ENCODE data around the gene PDZD11. TPM values are rescaled to one million over a fixed set of nuclear protein-coding genes. Genes with fewer than 3 reads are reported as not detected.
"Not testable (repeated sequence)": the region's sequence is repeated elsewhere in the genome, so short reads cannot be mapped to it uniquely, and the experiment has no call there.

PDZD11 gene
- total and polyA plus RNA-seq, 4 donors, result 25.6 to 55.9 (median 28.1) TPM

DNA sequence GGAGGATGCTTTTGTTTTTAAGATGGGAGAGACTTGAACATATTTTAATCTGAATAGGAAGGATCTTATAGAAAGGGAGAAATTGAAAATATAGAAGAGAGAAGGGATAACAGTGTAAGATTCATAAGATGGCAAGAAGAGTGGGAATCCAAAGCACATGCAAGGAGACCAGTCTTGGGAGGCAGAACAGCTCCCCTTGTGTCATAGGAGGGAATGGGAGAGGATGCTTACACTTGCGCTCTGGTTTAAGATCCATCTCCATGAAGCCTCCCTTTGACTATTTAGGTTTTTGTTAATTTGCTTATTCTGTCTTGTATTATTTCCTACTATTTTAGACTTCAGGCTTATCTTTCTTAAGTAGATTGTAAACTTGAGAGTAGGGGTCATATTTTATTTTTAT is 42.9 kb upstream of the PDZD11 start:
- Histone ChIP-seq H3K36me3 (ENCODE audit: control insufficient read depth in 4 of 4, insufficient read depth in 4 of 4, low read length in 4 of 4) (no peaks in the 10 kb centered on the region), H3K27me3 (ENCODE audit: control insufficient read depth in 3 of 3, insufficient read depth in 3 of 3, low read length in 2 of 3) (no peaks in the 10 kb centered on the region), H3K4me1 (ENCODE audit: control insufficient read depth in 5 of 5, insufficient read depth in 5 of 5, low read length in 5 of 5) (no peaks in the 10 kb centered on the region), H3K9ac (ENCODE audit: insufficient read depth in 1 of 2, low read length in 2 of 2) (no peak overlapping the region), H3K4me3 (no peak overlapping the region), H3K9me3 (ENCODE audit: control insufficient read depth in 4 of 4, insufficient read depth in 3 of 4, low read length in 3 of 4) (no peaks in the 10 kb centered on the region), H3K27ac (ENCODE audit: low read depth in 1 of 2, low read length in 1 of 2) (no peak overlapping the region)
- DNase-seq, result no peak
- no peak for TF ChIP-seq CTCF (IDR thresholded peaks at IDR 0.05; ENCODE audit: control extremely low read depth, extremely low read depth)
- 77 to 100% methylated on average over 1 of the region's 1 CpG for WGBS, 2 donors
- no peak for ATAC-seq (ENCODE audit: insufficient read depth, low FRiP score)

- Histone ChIP-seq H3K4me3 (no peak overlapping the region), H3K9ac (ENCODE audit: insufficient read depth in 1 of 2, low read length in 2 of 2) (no peak overlapping the region), H3K9me3 (ENCODE audit: control insufficient read depth in 4 of 4, insufficient read depth in 3 of 4, low read length in 3 of 4) (no peaks in the 10 kb centered on the region), H3K27ac (ENCODE audit: low read depth in 1 of 2, low read length in 1 of 2) (no peak overlapping the region), H3K4me1 (ENCODE audit: control insufficient read depth in 5 of 5, insufficient read depth in 5 of 5, low read length in 5 of 5) (no peaks in the 10 kb centered on the region), H3K36me3 (ENCODE audit: control insufficient read depth in 4 of 4, insufficient read depth in 4 of 4, low read length in 4 of 4) (no peaks in the 10 kb centered on the region), H3K27me3 (ENCODE audit: control insufficient read depth in 3 of 3, insufficient read depth in 3 of 3, low read length in 2 of 3) (no peaks in the 10 kb centered on the region)
- 60 to 94% methylated on average over 1 of the region's 1 CpG for WGBS, 2 donors
- DNase-seq (no peak), ATAC-seq (ENCODE audit: insufficient read depth, low FRiP score) (no peak)
- no peak for TF ChIP-seq CTCF (IDR thresholded peaks at IDR 0.05; ENCODE audit: control extremely low read depth, extremely low read depth)
Measured at GRCh38 chrX:70331161-70331560, 41.4 kb upstream of the PDZD11 start.

- 85 to 98% methylated on average over 2 of the region's 2 CpGs for WGBS, 2 donors
- Histone ChIP-seq H3K27ac (ENCODE audit: low read depth in 1 of 2, low read length in 1 of 2) (no peak overlapping the region), H3K27me3 (ENCODE audit: control insufficient read depth in 3 of 3, insufficient read depth in 3 of 3, low read length in 2 of 3) (no peaks in the 10 kb centered on the region), H3K36me3 (ENCODE audit: control insufficient read depth in 4 of 4, insufficient read depth in 4 of 4, low read length in 4 of 4) (no peaks in the 10 kb centered on the region), H3K9ac (ENCODE audit: insufficient read depth in 1 of 2, low read length in 2 of 2) (no peak overlapping the region), H3K4me1 (ENCODE audit: control insufficient read depth in 5 of 5, insufficient read depth in 5 of 5, low read length in 5 of 5) (no peaks in the 10 kb centered on the region), H3K9me3 (ENCODE audit: control insufficient read depth in 4 of 4, insufficient read depth in 3 of 4, low read length in 3 of 4) (no peaks in the 10 kb centered on the region), H3K4me3 (no peak overlapping the region)
- TF ChIP-seq CTCF (IDR thresholded peaks at IDR 0.05; ENCODE audit: control extremely low read depth, extremely low read depth), result no peak
- ATAC-seq (ENCODE audit: insufficient read depth, low FRiP score), result no peak
- no peak for DNase-seq
Measured at GRCh38 chrX:70324326-70324725, 34.6 kb upstream of the PDZD11 start.

GRCh38 chrX:70323628-70324027 is 33.9 kb upstream of the PDZD11 start:
- 90 to 98% methylated on average over 6 of the region's 6 CpGs for WGBS, 2 donors
- ATAC-seq (ENCODE audit: insufficient read depth, low FRiP score), result not testable (repeated sequence)

More at GRCh38 chrX:70323628-70324027, 33.9 kb upstream of the PDZD11 start:
- not testable (repeated sequence) for DNase-seq; H3K4me3 ChIP-seq; H3K9ac ChIP-seq (ENCODE audit: insufficient read depth in 1 of 2, low read length in 2 of 2); H3K27ac ChIP-seq (ENCODE audit: low read depth in 1 of 2, low read length in 1 of 2); H3K27me3 ChIP-seq (ENCODE audit: control insufficient read depth in 3 of 3, insufficient read depth in 3 of 3, low read length in 2 of 3); H3K4me1 ChIP-seq (ENCODE audit: control insufficient read depth in 5 of 5, insufficient read depth in 5 of 5, low read length in 5 of 5); H3K9me3 ChIP-seq (ENCODE audit: control insufficient read depth in 4 of 4, insufficient read depth in 3 of 4, low read length in 3 of 4); H3K36me3 ChIP-seq (ENCODE audit: control insufficient read depth in 4 of 4, insufficient read depth in 4 of 4, low read length in 4 of 4)
